Right atrium auricular region (tissue), 2 donors: ENCODE results near the gene TMEM44. TPM values are rescaled to one million over a fixed set of nuclear protein-coding genes. Genes with fewer than 3 reads are reported as not detected.

Experiments
- DNase-seq: peaks from one replicate; pipeline ENCODE4 v3.0.0-alpha.2; 2019; ENCODE audit warnings: low spot score
- H3K27ac ChIP-seq, 2 donors: fragments of 200-600 bp; sonication (generic); 1 replicate in 1 of 2; 2 replicates in 1 of 2; pipeline ENCODE4 v1.5.1; 2016 to 2019
- H3K27me3 ChIP-seq, 2 donors: fragments of 200-600 bp; sonication (generic); one replicate each; pipeline versions ENCODE4 v1.5.1 to v1.6.0; 2017 to 2019
- H3K36me3 ChIP-seq: fragments of 200-600 bp; sonication (generic); one replicate; pipeline ENCODE4 v1.5.1; 2016
- H3K4me1 ChIP-seq, 2 donors: fragments of 200-600 bp; sonication (generic); one replicate each; pipeline versions ENCODE4 v1.5.1 to v1.6.0; 2017 to 2019
- H3K4me3 ChIP-seq, 2 donors: fragments of 200-600 bp; sonication (generic); 1 replicate in 1 of 2; 2 replicates in 1 of 2; pipeline ENCODE4 v1.5.1; 2017 to 2019; ENCODE audit warnings: mild to moderate bottlenecking in 1 of 2, moderate library complexity in 1 of 2
- H3K9me3 ChIP-seq, 2 donors: fragments of 200-600 bp; sonication (generic); one replicate each; pipeline ENCODE4 v1.5.1; 2019
- CTCF ChIP-seq, 2 donors: fragments of 200-600 bp; sonication (generic); IDR thresholded peaks; one replicate each; pipeline ENCODE4 v1.5.1; 2019; ENCODE audit warnings: antibody characterized with exemption in 2 of 2
- total RNA-seq, 2 donors: library from RNA; depleted of rRNA; stranded (reverse); fragments of >200 nt; gene quantifications; one replicate each; pipeline ENCODE4 v1.1.0, GENCODE V29; 2016

TMEM44 gene
- total RNA-seq, 2 donors from 2014 or later: 5.9 to 6.4 TPM

- peak in 1 of 2 donors; percentile 60 for TF ChIP-seq CTCF (IDR thresholded peaks at IDR 0.05)
Measured at GRCh38 chr3:194671511-194671899, 38.3 kb upstream of the TMEM44 start.

GRCh38 chr3:194667363-194667762 lies 34.1 kb upstream of the TMEM44 start:
- no peak overlapping the region for H3K27ac ChIP-seq
- peaks cover 39% of the 10 kb centered on the region for H3K36me3 ChIP-seq
- H3K4me3 ChIP-seq: no peak overlapping the region
- DNase-seq: no peak
- peaks cover 0 to 12% of the 10 kb centered on the region in 2 donors for H3K4me1 ChIP-seq
- TF ChIP-seq CTCF (IDR thresholded peaks at IDR 0.05): no peak
- H3K27me3 ChIP-seq: no peaks in the 10 kb centered on the region
- no peaks in the 10 kb centered on the region for H3K9me3 ChIP-seq

More at GRCh38 chr3:194671511-194671899, 38.3 kb upstream of the TMEM44 start:
- H3K4me3 ChIP-seq: peak overlapping the region; percentile 74
- no peak for DNase-seq
- no peaks in the 10 kb centered on the region for H3K27me3 ChIP-seq
- H3K27ac ChIP-seq: peak overlapping the region; percentile 88 to 89
- H3K36me3 ChIP-seq: peaks cover 12% of the 10 kb centered on the region
- H3K9me3 ChIP-seq: no peaks in the 10 kb centered on the region
- H3K4me1 ChIP-seq: peaks cover 0 to 17% of the 10 kb centered on the region in 2 donors

GRCh38 chr3:194664857-194665256 lies 31.6 kb upstream of the TMEM44 start:
- Histone ChIP-seq H3K4me1 (no peaks in the 10 kb centered on the region), H3K36me3 (peaks cover 51% of the 10 kb centered on the region), H3K4me3 (no peak overlapping the region), H3K27ac (no peak overlapping the region), H3K27me3 (no peaks in the 10 kb centered on the region), H3K9me3 (no peaks in the 10 kb centered on the region)
- DNase-seq: no peak
- no peak for TF ChIP-seq CTCF (IDR thresholded peaks at IDR 0.05)

GRCh38 chr3:194661946-194662345 lies 28.7 kb upstream of the TMEM44 start:
- no peak overlapping the region for H3K4me3 ChIP-seq
- no peak for DNase-seq
- H3K36me3 ChIP-seq: peaks cover 65% of the 10 kb centered on the region
- no peaks in the 10 kb centered on the region for H3K27me3 ChIP-seq
- TF ChIP-seq CTCF (IDR thresholded peaks at IDR 0.05): no peak
- no peak overlapping the region for H3K27ac ChIP-seq
- H3K4me1 ChIP-seq: no peaks in the 10 kb centered on the region
- no peaks in the 10 kb centered on the region for H3K9me3 ChIP-seq

GRCh38 chr3:194661374-194661773 lies 28.2 kb upstream of the TMEM44 start:
- Histone ChIP-seq H3K27ac (no peak overlapping the region), H3K9me3 (no peaks in the 10 kb centered on the region), H3K4me1 (no peaks in the 10 kb centered on the region), H3K36me3 (peaks cover 64% of the 10 kb centered on the region), H3K4me3 (no peak overlapping the region), H3K27me3 (no peaks in the 10 kb centered on the region)
- TF ChIP-seq CTCF (IDR thresholded peaks at IDR 0.05): no peak
- DNase-seq: no peak

GRCh38 chr3:194659778-194660177 lies 26.6 kb upstream of the TMEM44 start:
- no peaks in the 10 kb centered on the region for H3K27me3 ChIP-seq

More at GRCh38 chr3:194659778-194660177, 26.6 kb upstream of the TMEM44 start:
- no peak for DNase-seq
- H3K4me3 ChIP-seq: no peak overlapping the region
- H3K36me3 ChIP-seq: peaks cover 48% of the 10 kb centered on the region
- H3K4me1 ChIP-seq: no peaks in the 10 kb centered on the region
- no peak for TF ChIP-seq CTCF (IDR thresholded peaks at IDR 0.05)
- H3K27ac ChIP-seq: no peak overlapping the region
- H3K9me3 ChIP-seq: no peaks in the 10 kb centered on the region
